HFFc6 (cell line): ENCODE data around the gene F13A1. TPM values are rescaled to one million over a fixed set of nuclear protein-coding genes. Genes with fewer than 3 reads are reported as not detected.

Experiments used
- DNase-seq: peaks from one replicate; pipeline ENCODE4 v3.0.0-alpha.2; 2018
- H3K27ac Mint-ChIP-seq: 2 replicates; pipeline ENCODE4 v1.8.0; 2020; ENCODE audit warnings: mild to moderate bottlenecking, mixed read lengths
- H3K27me3 Mint-ChIP-seq: 2 replicates; pipeline ENCODE4 v1.8.0; 2021; ENCODE audit warnings: mild to moderate bottlenecking, moderate library complexity, mixed read lengths; ENCODE audit not compliant: insufficient read depth
- H3K36me3 Mint-ChIP-seq: 2 replicates; pipeline ENCODE4 v1.8.0; 2021; ENCODE audit warnings: low read depth, mixed read lengths
- H3K4me1 Mint-ChIP-seq: 2 replicates; pipeline ENCODE4 v1.8.0; 2020; ENCODE audit warnings: low read depth, mixed read lengths
- H3K4me3 Mint-ChIP-seq: 2 replicates; pipeline ENCODE4 v1.8.0; 2020; ENCODE audit warnings: mild to moderate bottlenecking, moderate library complexity, mixed read lengths
- H3K9me3 Mint-ChIP-seq: 2 replicates; pipeline ENCODE4 v1.8.0; 2020; ENCODE audit warnings: mild to moderate bottlenecking, mixed read lengths
- CTCF ChIP-seq: fragments of 200-600 bp; sonication (generic); IDR thresholded peaks from 2 replicates; pipeline ENCODE4 v1.5.0; 2021; ENCODE audit warnings: antibody characterized with exemption, mild to moderate bottlenecking
- total RNA-seq, 6 experiments: library from RNA; stranded (reverse); fragmentation: NEBNext Ultra II Directional; extraction: Animal tissue kit (Norgen Biotek cat#: 25700); gene quantifications; 2 replicates in 1 of 6; 3 replicates in 5 of 6; pipeline ENCODE4 v1.2.3, GENCODE V29; 2021

Gene F13A1
- total RNA-seq, 6 experiments from 2014 or later, result 0.06 TPM; not detected in 5

- peaks cover 4% of the 10 kb centered on the region for H3K27me3 Mint-ChIP-seq
- no peaks in the 10 kb centered on the region for H3K4me1 Mint-ChIP-seq
- no peak overlapping the region for H3K27ac Mint-ChIP-seq
- no peaks in the 10 kb centered on the region for H3K36me3 Mint-ChIP-seq
- H3K4me3 Mint-ChIP-seq, result no peak overlapping the region
- peaks cover 54% of the 10 kb centered on the region for H3K9me3 Mint-ChIP-seq
- DNase-seq, result no peak
- TF ChIP-seq CTCF, result no peak
These were observed 439 bp upstream of the F13A1 start for GRCh38 chr6:6320901-6321300.

GRCh38 chr6:6317825-6318733 is 2.4 kb downstream of the F13A1 start:
- Mint-ChIP-seq H3K36me3 (no peaks in the 10 kb centered on the region), H3K4me3 (no peak overlapping the region), H3K9me3 (peaks cover 40% of the 10 kb centered on the region), H3K27ac (no peak overlapping the region), H3K27me3 (peaks cover 4% of the 10 kb centered on the region; the same call in 1 of the 2 replicates), H3K4me1 (no peaks in the 10 kb centered on the region)
- no peak for TF ChIP-seq CTCF
- no peak for DNase-seq

GRCh38 chr6:6317386-6317785 is 3.1 kb downstream of the F13A1 start:
- H3K4me3 Mint-ChIP-seq, result no peak overlapping the region
- no peak for TF ChIP-seq CTCF
- peaks cover 3% of the 10 kb centered on the region; the same call in 1 of the 2 replicates for H3K27me3 Mint-ChIP-seq
- DNase-seq, result no peak
- peaks cover 33% of the 10 kb centered on the region for H3K9me3 Mint-ChIP-seq
- no peaks in the 10 kb centered on the region for H3K36me3 Mint-ChIP-seq
- H3K27ac Mint-ChIP-seq, result no peak overlapping the region
- no peaks in the 10 kb centered on the region for H3K4me1 Mint-ChIP-seq

GRCh38 chr6:6315660-6316059 is 4.8 kb downstream of the F13A1 start:
- no peaks in the 10 kb centered on the region for H3K4me1 Mint-ChIP-seq
- peak; percentile 4 for DNase-seq
- H3K27ac Mint-ChIP-seq, result no peak overlapping the region
- H3K27me3 Mint-ChIP-seq, result 0 out of 2 replicates have a peak, but pooled peaks cover 1% of the 10 kb centered on the region
- H3K4me3 Mint-ChIP-seq, result no peak overlapping the region
- TF ChIP-seq CTCF, result peak; percentile 79
- H3K36me3 Mint-ChIP-seq, result no peaks in the 10 kb centered on the region
- peaks cover 24% of the 10 kb centered on the region for H3K9me3 Mint-ChIP-seq

- no peaks in the 10 kb centered on the region for H3K4me1 Mint-ChIP-seq
- no peak overlapping the region for H3K4me3 Mint-ChIP-seq
- 0 out of 2 replicates have a peak, but pooled peaks cover 1% of the 10 kb centered on the region for H3K27me3 Mint-ChIP-seq
- no peak for TF ChIP-seq CTCF
- H3K36me3 Mint-ChIP-seq, result no peaks in the 10 kb centered on the region
- peaks cover 21% of the 10 kb centered on the region for H3K9me3 Mint-ChIP-seq
- DNase-seq, result no peak
- H3K27ac Mint-ChIP-seq, result no peak overlapping the region
These were observed 5.9 kb downstream of the F13A1 start for GRCh38 chr6:6314596-6314995.
